ENCODE results near the gene ACOT7.

- TF ChIP-seq, protein P1, sequence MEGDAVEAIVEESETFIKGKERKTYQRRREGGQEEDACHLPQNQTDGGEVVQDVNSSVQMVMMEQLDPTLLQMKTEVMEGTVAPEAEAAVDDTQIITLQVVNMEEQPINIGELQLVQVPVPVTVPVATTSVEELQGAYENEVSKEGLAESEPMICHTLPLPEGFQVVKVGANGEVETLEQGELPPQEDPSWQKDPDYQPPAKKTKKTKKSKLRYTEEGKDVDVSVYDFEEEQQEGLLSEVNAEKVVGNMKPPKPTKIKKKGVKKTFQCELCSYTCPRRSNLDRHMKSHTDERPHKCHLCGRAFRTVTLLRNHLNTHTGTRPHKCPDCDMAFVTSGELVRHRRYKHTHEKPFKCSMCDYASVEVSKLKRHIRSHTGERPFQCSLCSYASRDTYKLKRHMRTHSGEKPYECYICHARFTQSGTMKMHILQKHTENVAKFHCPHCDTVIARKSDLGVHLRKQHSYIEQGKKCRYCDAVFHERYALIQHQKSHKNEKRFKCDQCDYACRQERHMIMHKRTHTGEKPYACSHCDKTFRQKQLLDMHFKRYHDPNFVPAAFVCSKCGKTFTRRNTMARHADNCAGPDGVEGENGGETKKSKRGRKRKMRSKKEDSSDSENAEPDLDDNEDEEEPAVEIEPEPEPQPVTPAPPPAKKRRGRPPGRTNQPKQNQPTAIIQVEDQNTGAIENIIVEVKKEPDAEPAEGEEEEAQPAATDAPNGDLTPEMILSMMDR (conservative IDR thresholded peaks at IDR 0.05; ENCODE audit: low read depth in 2 of 2): 0 out of 4 replicates have a peak, but pooled peaks of 1 of the 2 experiments have one; percentile 3
- TF ChIP-seq ZNF331 (CRISPR knock-in tag; IDR thresholded peaks at IDR 0.05; ENCODE audit: low read depth) (no peak), EZH2phosphoT487 (IDR thresholded peaks at IDR 0.05; ENCODE audit: unreplicated experiment) (no peak), POLR2AphosphoS5 (IDR thresholded peaks at IDR 0.05; ENCODE audit: low read depth) (no peak), REST (IDR thresholded peaks at IDR 0.05; ENCODE audit: unreplicated experiment) (no peak), NANOG (IDR thresholded peaks at IDR 0.05; ENCODE audit: borderline replicate concordance) (no peak), EZH2 (IDR thresholded peaks at IDR 0.05; ENCODE audit: low read depth, unreplicated experiment) (no peak), ZNF114 (CRISPR knock-in tag; IDR thresholded peaks at IDR 0.05) (no peak), CREB1 (CRISPR knock-in tag; IDR thresholded peaks at IDR 0.05; ENCODE audit: low read depth) (no peak), JUNB (IDR thresholded peaks at IDR 0.05; ENCODE audit: unreplicated experiment) (no peak), STAT1 (IDR thresholded peaks at IDR 0.05; ENCODE audit: unreplicated experiment) (no peak)
- TF ChIP-seq, protein P2, sequence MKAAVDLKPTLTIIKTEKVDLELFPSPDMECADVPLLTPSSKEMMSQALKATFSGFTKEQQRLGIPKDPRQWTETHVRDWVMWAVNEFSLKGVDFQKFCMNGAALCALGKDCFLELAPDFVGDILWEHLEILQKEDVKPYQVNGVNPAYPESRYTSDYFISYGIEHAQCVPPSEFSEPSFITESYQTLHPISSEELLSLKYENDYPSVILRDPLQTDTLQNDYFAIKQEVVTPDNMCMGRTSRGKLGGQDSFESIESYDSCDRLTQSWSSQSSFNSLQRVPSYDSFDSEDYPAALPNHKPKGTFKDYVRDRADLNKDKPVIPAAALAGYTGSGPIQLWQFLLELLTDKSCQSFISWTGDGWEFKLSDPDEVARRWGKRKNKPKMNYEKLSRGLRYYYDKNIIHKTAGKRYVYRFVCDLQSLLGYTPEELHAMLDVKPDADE (IDR thresholded peaks at IDR 0.05): no peak
- TF ChIP-seq, protein P3, sequence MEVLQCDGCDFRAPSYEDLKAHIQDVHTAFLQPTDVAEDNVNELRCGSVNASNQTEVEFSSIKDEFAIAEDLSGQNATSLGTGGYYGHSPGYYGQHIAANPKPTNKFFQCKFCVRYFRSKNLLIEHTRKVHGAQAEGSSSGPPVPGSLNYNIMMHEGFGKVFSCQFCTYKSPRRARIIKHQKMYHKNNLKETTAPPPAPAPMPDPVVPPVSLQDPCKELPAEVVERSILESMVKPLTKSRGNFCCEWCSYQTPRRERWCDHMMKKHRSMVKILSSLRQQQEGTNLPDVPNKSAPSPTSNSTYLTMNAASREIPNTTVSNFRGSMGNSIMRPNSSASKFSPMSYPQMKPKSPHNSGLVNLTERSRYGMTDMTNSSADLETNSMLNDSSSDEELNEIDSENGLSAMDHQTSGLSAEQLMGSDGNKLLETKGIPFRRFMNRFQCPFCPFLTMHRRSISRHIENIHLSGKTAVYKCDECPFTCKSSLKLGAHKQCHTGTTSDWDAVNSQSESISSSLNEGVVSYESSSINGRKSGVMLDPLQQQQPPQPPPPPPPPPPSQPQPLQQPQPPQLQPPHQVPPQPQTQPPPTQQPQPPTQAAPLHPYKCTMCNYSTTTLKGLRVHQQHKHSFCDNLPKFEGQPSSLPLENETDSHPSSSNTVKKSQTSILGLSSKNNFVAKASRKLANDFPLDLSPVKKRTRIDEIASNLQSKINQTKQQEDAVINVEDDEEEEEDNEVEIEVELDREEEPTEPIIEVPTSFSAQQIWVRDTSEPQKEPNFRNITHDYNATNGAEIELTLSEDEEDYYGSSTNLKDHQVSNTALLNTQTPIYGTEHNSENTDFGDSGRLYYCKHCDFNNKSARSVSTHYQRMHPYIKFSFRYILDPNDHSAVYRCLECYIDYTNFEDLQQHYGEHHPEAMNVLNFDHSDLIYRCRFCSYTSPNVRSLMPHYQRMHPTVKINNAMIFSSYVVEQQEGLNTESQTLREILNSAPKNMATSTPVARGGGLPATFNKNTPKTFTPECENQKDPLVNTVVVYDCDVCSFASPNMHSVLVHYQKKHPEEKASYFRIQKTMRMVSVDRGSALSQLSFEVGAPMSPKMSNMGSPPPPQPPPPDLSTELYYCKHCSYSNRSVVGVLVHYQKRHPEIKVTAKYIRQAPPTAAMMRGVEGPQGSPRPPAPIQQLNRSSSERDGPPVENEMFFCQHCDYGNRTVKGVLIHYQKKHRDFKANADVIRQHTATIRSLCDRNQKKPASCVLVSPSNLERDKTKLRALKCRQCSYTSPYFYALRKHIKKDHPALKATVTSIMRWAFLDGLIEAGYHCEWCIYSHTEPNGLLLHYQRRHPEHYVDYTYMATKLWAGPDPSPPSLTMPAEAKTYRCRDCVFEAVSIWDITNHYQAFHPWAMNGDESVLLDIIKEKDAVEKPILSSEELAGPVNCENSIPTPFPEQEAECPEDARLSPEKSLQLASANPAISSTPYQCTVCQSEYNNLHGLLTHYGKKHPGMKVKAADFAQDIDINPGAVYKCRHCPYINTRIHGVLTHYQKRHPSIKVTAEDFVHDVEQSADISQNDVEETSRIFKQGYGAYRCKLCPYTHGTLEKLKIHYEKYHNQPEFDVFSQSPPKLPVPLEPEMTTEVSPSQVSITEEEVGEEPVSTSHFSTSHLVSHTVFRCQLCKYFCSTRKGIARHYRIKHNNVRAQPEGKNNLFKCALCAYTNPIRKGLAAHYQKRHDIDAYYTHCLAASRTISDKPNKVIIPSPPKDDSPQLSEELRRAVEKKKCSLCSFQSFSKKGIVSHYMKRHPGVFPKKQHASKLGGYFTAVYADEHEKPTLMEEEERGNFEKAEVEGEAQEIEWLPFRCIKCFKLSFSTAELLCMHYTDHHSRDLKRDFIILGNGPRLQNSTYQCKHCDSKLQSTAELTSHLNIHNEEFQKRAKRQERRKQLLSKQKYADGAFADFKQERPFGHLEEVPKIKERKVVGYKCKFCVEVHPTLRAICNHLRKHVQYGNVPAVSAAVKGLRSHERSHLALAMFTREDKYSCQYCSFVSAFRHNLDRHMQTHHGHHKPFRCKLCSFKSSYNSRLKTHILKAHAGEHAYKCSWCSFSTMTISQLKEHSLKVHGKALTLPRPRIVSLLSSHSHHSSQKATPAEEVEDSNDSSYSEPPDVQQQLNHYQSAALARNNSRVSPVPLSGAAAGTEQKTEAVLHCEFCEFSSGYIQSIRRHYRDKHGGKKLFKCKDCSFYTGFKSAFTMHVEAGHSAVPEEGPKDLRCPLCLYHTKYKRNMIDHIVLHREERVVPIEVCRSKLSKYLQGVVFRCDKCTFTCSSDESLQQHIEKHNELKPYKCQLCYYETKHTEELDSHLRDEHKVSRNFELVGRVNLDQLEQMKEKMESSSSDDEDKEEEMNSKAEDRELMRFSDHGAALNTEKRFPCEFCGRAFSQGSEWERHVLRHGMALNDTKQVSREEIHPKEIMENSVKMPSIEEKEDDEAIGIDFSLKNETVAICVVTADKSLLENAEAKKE (CRISPR knock-in tag; IDR thresholded peaks at IDR 0.05): no peak
Observed at GRCh38 chr1:6359216-6360116, 34.1 kb downstream of the ACOT7 start.

Data from GM23338 (cell line).